MM.1S (cell line): ENCODE measurements around the gene USP11.

Experiments
- DNase-seq: peaks from one replicate; pipeline ENCODE4 v3.0.0-alpha.2; 2015
- H2AFZ ChIP-seq: fragments of 300-600 bp; sonication (generic); 2 replicates; pipeline ENCODE4 v1.6.0; 2016; ENCODE audit warnings: antibody characterized with exemption, low read length
- H3F3A ChIP-seq: fragments of 300-600 bp; sonication (generic); 2 replicates; pipeline ENCODE4 v1.6.1; 2016; ENCODE audit warnings: mild to moderate bottlenecking, antibody characterized with exemption, low read length, moderate library complexity, mixed read lengths; ENCODE audit not compliant: insufficient read depth
- H3K27ac ChIP-seq: fragments of 300-600 bp; sonication (generic); 2 replicates; pipeline ENCODE4 v1.5.1; 2016; ENCODE audit warnings: mild to moderate bottlenecking, low read length
- H3K27me3 ChIP-seq: fragments of 300-600 bp; sonication (generic); replicated peaks from 2 replicates; pipeline ENCODE4 v1.6.0; 2016; ENCODE audit warnings: low read length; ENCODE audit not compliant: insufficient read depth
- H3K36me3 ChIP-seq: fragments of 300-600 bp; sonication (generic); replicated peaks from 2 replicates; pipeline ENCODE4 v1.6.1; 2016; ENCODE audit warnings: mild to moderate bottlenecking, low read length, mixed read lengths; ENCODE audit not compliant: insufficient read depth
- H3K4me1 ChIP-seq: fragments of 300-600 bp; sonication (generic); 2 replicates; pipeline ENCODE4 v1.6.1; 2016; ENCODE audit warnings: low read length, mixed read lengths
- H3K4me2 ChIP-seq: fragments of 300-600 bp; sonication (generic); 2 replicates; pipeline ENCODE4 v1.6.0; 2016; ENCODE audit warnings: low read depth, low read length
- H3K4me3 ChIP-seq: fragments of 300-600 bp; sonication (generic); 2 replicates; pipeline ENCODE4 v1.5.1; 2016; ENCODE audit warnings: low read length, mixed read lengths
- H3K79me2 ChIP-seq: fragments of 300-600 bp; sonication (generic); 2 replicates; pipeline ENCODE4 v1.6.1; 2016; ENCODE audit warnings: mixed run types, low read length, mixed read lengths
- H3K9ac ChIP-seq: fragments of 300-600 bp; sonication (generic); 2 replicates; pipeline ENCODE4 v1.6.1; 2016; ENCODE audit warnings: low read length, mixed read lengths
- H3K9me2 ChIP-seq: fragments of 300-600 bp; sonication (generic); replicated peaks from 2 replicates; pipeline ENCODE4 v1.6.1; 2016; ENCODE audit warnings: mild to moderate bottlenecking, low read length, mixed read lengths; ENCODE audit not compliant: insufficient read depth
- H3K9me3 ChIP-seq: fragments of 300-600 bp; sonication (generic); replicated peaks from 2 replicates; pipeline ENCODE4 v1.6.1; 2016; ENCODE audit warnings: mild to moderate bottlenecking, low read length, mixed read lengths; ENCODE audit not compliant: insufficient read depth
- H4K20me1 ChIP-seq: fragments of 300-600 bp; sonication (generic); 2 replicates; pipeline ENCODE4 v1.6.1; 2016; ENCODE audit warnings: mild to moderate bottlenecking, low read length, moderate library complexity, mixed read lengths; ENCODE audit not compliant: insufficient read depth
- CTCF ChIP-seq: fragments of 300-600 bp; sonication (generic); IDR thresholded peaks from 2 replicates; pipeline ENCODE4 v1.5.1; 2016; ENCODE audit warnings: antibody characterized with exemption, low read length, mixed read lengths
- EZH2 ChIP-seq: fragments of 300-600 bp; sonication (generic); optimal IDR thresholded peaks from 2 replicates; pipeline ENCODE3; 2017; ENCODE audit warnings: low read depth, mild to moderate bottlenecking, antibody characterized with exemption, low read length, mixed read lengths
- EZH2phosphoT487 ChIP-seq: fragments of 300-600 bp; sonication (generic); IDR thresholded peaks from 2 replicates; pipeline ENCODE4 v1.6.1; 2018; ENCODE audit warnings: antibody characterized with exemption, low read length

USP11 gene

GRCh38 chrX:47232803-47233332 is at the start of gene USP11:
Gene USP11, plus strand, starts transcription at chrX:47233009. Its CDS starts 35 bp downstream, at chrX:47233044.
- H3K9ac ChIP-seq, result peak within 1 kb of the TSS; percentile 97
- H3K27ac ChIP-seq, result peak within 1 kb of the TSS; percentile 95
- peak within 1 kb of the TSS; percentile 92 for H3K4me2 ChIP-seq
- H3K36me3 ChIP-seq, result no peaks in the 10 kb centered on the region
- H3K9me3 ChIP-seq, result no peaks in the 10 kb centered on the region
- H3F3A ChIP-seq, result peaks cover 13% of the 10 kb centered on the region
- no peaks in the 10 kb centered on the region for H3K4me1 ChIP-seq
- H2AFZ ChIP-seq, result peak within 1 kb of the TSS; percentile 75
- DNase-seq, result no peak
- 0 out of 2 replicates have a peak, but pooled peaks cover 2% of the 10 kb centered on the region for H3K79me2 ChIP-seq
- no peaks in the 10 kb centered on the region for H3K27me3 ChIP-seq
- TF ChIP-seq CTCF (no peak), EZH2phosphoT487 (no peak), EZH2 (no peak)
- H3K9me2 ChIP-seq, result no peaks in the 10 kb centered on the region
- H3K4me3 ChIP-seq, result peak within 1 kb of the TSS; percentile 71
- no peaks in the 10 kb centered on the region for H4K20me1 ChIP-seq

GRCh38 chrX:47184486-47184885 is 48.3 kb upstream of the USP11 start:
- H4K20me1 ChIP-seq, result no peaks in the 10 kb centered on the region

GRCh38 chrX:47185241-47185640 is 47.6 kb upstream of the USP11 start:
- H3K9ac ChIP-seq, result no peak overlapping the region
- no peak overlapping the region for H2AFZ ChIP-seq
- H3K79me2 ChIP-seq, result no peaks in the 10 kb centered on the region
- H3K4me2 ChIP-seq, result no peak overlapping the region
- no peaks in the 10 kb centered on the region for H4K20me1 ChIP-seq
- TF ChIP-seq CTCF (no peak), EZH2phosphoT487 (no peak), EZH2 (no peak)
- H3K9me3 ChIP-seq, result no peaks in the 10 kb centered on the region
- H3K36me3 ChIP-seq, result no peaks in the 10 kb centered on the region
- no peaks in the 10 kb centered on the region for H3K27me3 ChIP-seq
- H3K27ac ChIP-seq, result no peak overlapping the region
- H3K4me3 ChIP-seq, result no peak overlapping the region
- H3K4me1 ChIP-seq, result no peaks in the 10 kb centered on the region
- H3F3A ChIP-seq, result peaks cover 5% of the 10 kb centered on the region; the same call in 1 of the 2 replicates
- DNase-seq, result no peak
- H3K9me2 ChIP-seq, result no peaks in the 10 kb centered on the region

More at GRCh38 chrX:47184486-47184885, 48.3 kb upstream of the USP11 start:
- H3K4me1 ChIP-seq, result no peaks in the 10 kb centered on the region
- no peak overlapping the region for H3K4me3 ChIP-seq
- no peaks in the 10 kb centered on the region for H3K9me3 ChIP-seq
- H3K27me3 ChIP-seq, result no peaks in the 10 kb centered on the region
- H3K9ac ChIP-seq, result no peak overlapping the region
- no peak for DNase-seq
- peaks cover 5% of the 10 kb centered on the region; the same call in 1 of the 2 replicates for H3F3A ChIP-seq
- H3K36me3 ChIP-seq, result no peaks in the 10 kb centered on the region
- H3K79me2 ChIP-seq, result no peaks in the 10 kb centered on the region
- TF ChIP-seq CTCF (no peak), EZH2 (no peak), EZH2phosphoT487 (no peak)
- H2AFZ ChIP-seq, result no peak overlapping the region
- no peaks in the 10 kb centered on the region for H3K9me2 ChIP-seq
- H3K4me2 ChIP-seq, result no peak overlapping the region
- no peak overlapping the region for H3K27ac ChIP-seq
